HG03342 (cell line): ENCODE data around the gene ACTL6A.
"Not testable (repeated sequence)": the region's sequence is repeated elsewhere in the genome, so short reads cannot be mapped to it uniquely, and the experiment has no call there.

Experiments used
- ATAC-seq: cut with Tn5 transposase; IDR thresholded peaks from one replicate; pipeline ENCODE4 v1.9.1; 2021; ENCODE audit warnings: mild to moderate bottlenecking, moderate library complexity; ENCODE audit not compliant: unreplicated experiment

Gene ACTL6A

GRCh38 chr3:179562591-179563270 lies at the start of gene ACTL6A:
TSS of gene ACTL6A (plus strand) at chr3:179562926. CDS start at chr3:179563093, 167 bp downstream.
- peak; percentile 96 for ATAC-seq

GRCh38 chr3:179513862-179514261 lies 48.9 kb upstream of the ACTL6A start:
- no peak for ATAC-seq

- ATAC-seq: not testable (repeated sequence)
Measured at GRCh38 chr3:179516461-179517251, 46.1 kb upstream of the ACTL6A start.

- ATAC-seq: no peak
Measured at GRCh38 chr3:179526482-179526881, 36.2 kb upstream of the ACTL6A start.

GRCh38 chr3:179526989-179527391 lies 35.7 kb upstream of the ACTL6A start:
- ATAC-seq: no peak

GRCh38 chr3:179528772-179529171 lies 34.0 kb upstream of the ACTL6A start:
- no peak for ATAC-seq

- ATAC-seq: no peak
Measured at GRCh38 chr3:179531576-179531975, 31.1 kb upstream of the ACTL6A start.

- ATAC-seq: no peak
Measured at GRCh38 chr3:179533274-179533673, 29.5 kb upstream of the ACTL6A start.

- no peak for ATAC-seq
Measured at GRCh38 chr3:179536256-179536655, 26.5 kb upstream of the ACTL6A start.

- no peak for ATAC-seq
Measured at GRCh38 chr3:179541094-179541493, 21.6 kb upstream of the ACTL6A start.

- ATAC-seq: no peak
Measured at GRCh38 chr3:179541596-179541995, 21.1 kb upstream of the ACTL6A start.

GRCh38 chr3:179542375-179542774 lies 20.4 kb upstream of the ACTL6A start:
- no peak for ATAC-seq

- no peak for ATAC-seq
Measured at GRCh38 chr3:179544981-179545645, 17.6 kb upstream of the ACTL6A start.

GRCh38 chr3:179546814-179547241 lies 15.9 kb upstream of the ACTL6A start:
- no peak for ATAC-seq

- ATAC-seq: no peak
Measured at GRCh38 chr3:179551349-179552105, 11.2 kb upstream of the ACTL6A start.

GRCh38 chr3:179558742-179559364 lies 3.9 kb upstream of the ACTL6A start:
- no peak for ATAC-seq

- no peak for ATAC-seq
Measured at GRCh38 chr3:179560791-179561190, 1.9 kb upstream of the ACTL6A start.

- ATAC-seq: peak; percentile 68
Measured at GRCh38 chr3:179563271-179563783, 601 bp downstream of the ACTL6A start.

- no peak for ATAC-seq
Measured at GRCh38 chr3:179565496-179565895, 2.8 kb downstream of the ACTL6A start.

GRCh38 chr3:179580992-179581391 lies 18.3 kb downstream of the ACTL6A start:
- no peak for ATAC-seq
